ENCODE measurements around the gene PDGFC.

The PDGFC gene

GRCh38 chr4:156746111-156746510 is 225.5 kb downstream of the PDGFC start:
- DNase-seq (ENCODE audit: low read depth in 2 of 2), result no peak

- DNase-seq (ENCODE audit: low read depth in 2 of 2), result no peak
Observed at GRCh38 chr4:156738766-156739165, 232.8 kb downstream of the PDGFC start.

- no peak for DNase-seq (ENCODE audit: low read depth in 2 of 2)
Observed at GRCh38 chr4:156734965-156735895, 236.4 kb downstream of the PDGFC start.

GRCh38 chr4:156733582-156733981 is 238.0 kb downstream of the PDGFC start:
- no peak for DNase-seq (ENCODE audit: low read depth in 2 of 2)

- DNase-seq (ENCODE audit: low read depth in 2 of 2), result no peak
Observed at GRCh38 chr4:156732634-156733033, 239.0 kb downstream of the PDGFC start.

- no peak for DNase-seq (ENCODE audit: low read depth in 2 of 2)
Observed at GRCh38 chr4:156729416-156729815, 242.2 kb downstream of the PDGFC start.

- DNase-seq (ENCODE audit: low read depth in 2 of 2), result no peak
Observed at GRCh38 chr4:156725257-156725656, 246.3 kb downstream of the PDGFC start.

GRCh38 chr4:156723951-156724668 is 247.5 kb downstream of the PDGFC start:
- DNase-seq (ENCODE audit: low read depth in 2 of 2), result no peak

- no peak for DNase-seq (ENCODE audit: low read depth in 2 of 2)
Observed at GRCh38 chr4:156718226-156718625, 253.4 kb downstream of the PDGFC start.

GRCh38 chr4:156711193-156711590 is 260.4 kb downstream of the PDGFC start:
- DNase-seq (ENCODE audit: low read depth in 2 of 2), result no peak
